Colon (tissue), 2 donors: ENCODE results near the gene SENP3.

ENCODE experiments used
- FAIRE-seq: peaks from 2 replicates; lab custom pipeline; 2012; peaks lifted over from hg19 to GRCh38; lab: Jason Lieb, UNC
- donor health status: control.
- donor health status: control.

SENP3 gene

DNA sequence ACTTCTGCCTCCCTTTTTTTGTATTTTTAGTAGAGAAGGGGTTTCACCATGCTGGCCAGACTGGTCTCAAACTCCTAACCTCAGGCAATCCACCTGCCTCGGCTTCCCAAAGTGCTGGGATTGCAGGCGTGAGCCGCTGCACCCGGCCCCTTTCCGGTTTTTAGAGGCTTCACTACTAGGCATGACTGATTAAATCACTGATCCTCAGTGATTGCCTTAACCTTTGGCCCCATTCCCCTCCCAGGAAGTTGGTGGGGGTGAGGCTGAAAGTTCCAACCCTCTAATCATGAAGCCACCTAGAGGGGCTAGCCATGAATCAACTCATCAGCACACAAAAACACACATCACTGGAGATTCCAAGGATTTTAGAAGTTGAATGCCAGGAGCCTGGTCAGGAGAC is 35.8 kb downstream of the SENP3 start:
- peak; percentile 28 for FAIRE-seq

DNA sequence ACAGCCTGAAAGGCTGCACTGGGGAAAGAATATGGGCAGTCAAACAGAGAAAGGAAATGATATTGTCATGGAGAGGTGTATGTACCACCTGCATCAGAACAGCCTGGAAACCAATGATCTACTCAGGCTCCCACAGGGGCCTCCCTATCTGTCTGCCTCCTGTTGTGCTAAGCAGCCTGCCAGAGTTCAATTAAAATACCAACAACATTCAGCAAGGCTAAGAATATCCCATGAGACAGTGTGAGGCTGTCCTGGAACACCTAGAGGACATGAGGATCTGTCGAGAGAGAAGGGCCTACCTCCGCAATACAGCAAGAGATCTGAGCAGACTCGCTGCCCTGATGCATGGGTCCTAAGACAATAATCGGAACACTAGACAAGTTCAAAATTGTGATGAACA is 44.6 kb downstream of the SENP3 start:
- FAIRE-seq: no peak

DNA sequence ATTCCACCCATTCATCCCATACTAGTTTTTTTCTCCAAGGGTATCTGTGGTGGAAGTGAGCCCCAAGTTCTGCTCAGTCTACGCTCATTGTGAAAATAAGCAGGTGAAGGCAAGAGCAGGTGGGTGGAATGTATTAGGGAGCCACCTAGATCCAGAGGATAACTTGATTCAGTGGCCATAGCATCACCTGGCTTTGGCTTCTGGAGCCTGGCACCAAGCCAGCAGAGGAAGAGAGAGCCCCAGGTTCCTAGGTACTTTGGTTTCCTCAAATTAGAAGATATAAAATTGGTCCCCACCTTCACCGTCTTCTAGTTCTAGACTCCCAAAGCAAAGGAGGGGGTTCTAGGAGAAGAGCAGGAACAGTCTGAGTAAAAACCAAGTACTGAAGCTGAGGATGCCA is 48.9 kb downstream of the SENP3 start:
- FAIRE-seq: no peak

DNA sequence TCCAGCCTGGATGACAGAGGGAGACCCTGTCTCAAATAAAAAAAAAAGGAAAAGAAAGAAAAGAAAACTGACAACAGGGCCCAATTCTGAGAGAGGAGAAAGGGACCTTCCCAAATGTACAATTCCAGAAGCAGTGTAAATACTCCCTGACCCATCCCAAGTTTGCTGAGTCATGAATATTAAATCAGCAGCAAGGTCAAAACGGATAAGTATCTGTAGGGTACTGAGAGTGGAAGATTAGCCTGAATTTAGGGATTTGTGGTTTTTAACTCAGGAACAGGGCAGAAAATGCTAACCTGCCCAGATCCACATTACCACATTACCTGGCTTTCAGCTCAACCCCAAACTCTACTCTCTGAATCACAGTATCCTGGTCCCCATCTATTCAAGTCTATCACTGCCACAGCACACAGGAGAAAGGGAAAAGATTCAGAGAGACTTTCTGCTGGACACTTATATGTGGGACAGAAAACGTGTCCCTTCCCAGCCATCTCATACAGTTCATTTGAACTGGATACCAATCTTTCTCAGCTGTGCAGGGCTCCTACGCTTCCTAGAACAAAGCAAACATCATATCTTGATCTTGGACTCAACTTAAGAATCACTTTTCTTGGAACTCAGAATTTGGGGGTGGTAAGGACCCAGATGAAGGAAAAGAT is 50.0 kb downstream of the SENP3 start:
- no peak for FAIRE-seq

DNA sequence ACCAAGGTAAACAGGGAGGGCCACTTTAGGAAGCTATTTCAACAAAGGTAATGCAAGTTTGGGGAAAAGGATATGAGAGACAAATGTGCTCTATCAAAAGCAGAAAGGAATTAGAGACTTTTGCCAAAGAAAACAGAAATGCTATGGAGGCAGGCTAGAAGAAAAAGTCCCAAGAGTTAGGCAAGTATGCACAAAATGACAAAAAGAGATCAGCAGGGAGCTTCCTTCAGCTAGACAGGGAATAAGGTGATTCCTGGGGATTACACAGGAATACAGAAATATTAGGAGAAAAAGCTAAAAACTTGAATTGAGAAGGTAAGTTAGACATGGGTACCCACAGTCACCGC is 50.5 kb downstream of the SENP3 start:
- no peak for FAIRE-seq

DNA sequence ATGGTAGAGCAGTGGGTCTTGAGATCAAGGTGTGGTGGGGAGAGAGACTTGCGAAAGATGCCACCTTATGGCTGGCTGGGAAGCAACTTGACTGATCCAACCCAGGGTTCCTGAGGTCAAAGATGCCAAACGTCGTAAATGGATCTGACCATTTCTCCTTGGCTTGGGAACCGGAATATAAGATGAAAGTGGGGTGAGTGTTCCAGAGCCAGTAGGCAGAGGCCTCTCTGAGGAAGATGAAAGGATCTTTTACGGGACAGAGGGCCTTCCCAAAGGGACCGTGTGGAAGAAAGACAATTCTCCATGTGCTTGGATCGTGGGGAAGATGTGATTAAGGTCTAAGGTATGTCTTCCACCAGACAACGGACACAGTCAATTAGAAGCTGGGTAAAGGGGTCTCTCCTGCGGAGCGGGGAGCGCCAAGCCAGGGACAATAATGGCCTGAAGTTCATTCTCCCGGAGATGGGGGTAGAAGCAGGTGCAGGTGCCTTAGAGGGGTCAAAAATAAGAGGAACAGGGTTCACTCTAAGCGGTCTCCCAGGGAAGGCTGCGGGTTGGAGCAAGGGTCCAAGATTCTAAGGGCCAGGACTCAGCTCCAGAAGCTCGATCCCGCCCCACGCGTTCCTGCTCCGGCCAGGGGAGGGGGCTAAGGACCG is 52.2 kb downstream of the SENP3 start:
- FAIRE-seq: no peak

DNA sequence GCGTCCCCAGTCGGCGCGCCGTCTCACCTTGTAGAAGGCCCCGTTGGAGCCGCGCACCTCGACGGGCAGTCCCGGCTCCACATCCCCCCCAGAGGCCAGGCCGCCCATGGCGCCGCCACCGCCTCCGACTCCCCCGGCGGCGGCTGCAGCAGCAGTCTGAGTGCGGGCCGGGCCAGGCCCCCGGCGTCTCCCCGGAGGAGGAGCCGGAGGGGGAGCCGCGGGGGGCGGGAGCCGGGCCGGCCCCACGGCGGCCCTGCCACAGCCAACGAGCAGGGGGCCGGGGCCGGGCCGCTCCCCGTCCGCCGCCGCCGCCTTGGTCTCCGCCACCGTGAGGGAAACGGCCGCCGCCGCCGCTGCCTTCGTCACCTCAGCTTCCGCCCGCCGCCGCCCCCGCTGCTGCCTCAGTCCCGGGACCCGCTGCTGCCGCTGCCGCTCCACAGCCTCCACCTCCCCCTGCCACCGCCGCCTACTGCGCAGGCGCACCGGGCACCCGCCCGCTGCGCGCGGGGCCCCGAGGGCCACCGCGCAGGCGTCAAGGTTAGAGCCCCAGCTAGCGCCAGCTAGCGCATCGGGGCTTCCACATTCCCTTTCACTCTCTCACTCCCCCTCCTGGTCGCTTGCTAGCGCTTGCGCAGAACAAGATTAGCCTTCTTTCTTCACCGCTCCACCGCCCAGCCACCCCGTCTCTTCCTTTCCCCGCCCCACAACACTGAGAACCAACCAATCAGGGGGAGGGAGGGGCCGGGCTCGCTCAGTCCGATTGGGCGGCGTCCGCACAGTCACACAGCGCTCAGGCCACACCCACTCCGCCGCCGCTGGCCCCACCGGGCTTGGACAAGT is 52.9 kb downstream of the SENP3 start, which contains the start of gene FXR2:
Gene FXR2 (minus strand): TSS at position 473 of the 840 bp plus-strand sequence. CDS start 365 bp downstream, at position 108.
- FAIRE-seq: peak; percentile 14

DNA sequence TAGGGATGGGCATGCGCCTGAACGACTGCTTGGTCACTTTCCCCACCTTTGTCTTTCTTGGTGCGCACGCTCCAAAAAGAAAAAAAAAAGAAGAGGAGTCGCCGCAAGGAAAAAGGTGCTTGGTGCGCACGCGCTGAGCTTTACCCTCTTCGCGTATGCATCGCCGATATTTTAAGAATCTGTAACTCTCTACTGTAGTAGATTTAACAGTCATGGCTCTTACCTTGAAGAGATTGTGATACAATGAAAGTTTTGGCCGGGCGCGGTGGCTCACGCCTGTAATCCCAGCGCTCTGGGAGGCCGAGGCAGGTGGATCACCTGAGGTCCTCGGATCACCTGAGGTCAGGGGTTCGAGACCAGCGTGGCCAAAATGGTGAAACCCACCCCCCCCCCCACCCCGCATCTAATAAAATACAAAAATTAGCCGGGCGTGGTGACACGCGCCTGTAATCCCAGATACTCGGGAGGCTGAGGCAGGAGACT is 53.6 kb downstream of the SENP3 start:
- FAIRE-seq: no peak

DNA sequence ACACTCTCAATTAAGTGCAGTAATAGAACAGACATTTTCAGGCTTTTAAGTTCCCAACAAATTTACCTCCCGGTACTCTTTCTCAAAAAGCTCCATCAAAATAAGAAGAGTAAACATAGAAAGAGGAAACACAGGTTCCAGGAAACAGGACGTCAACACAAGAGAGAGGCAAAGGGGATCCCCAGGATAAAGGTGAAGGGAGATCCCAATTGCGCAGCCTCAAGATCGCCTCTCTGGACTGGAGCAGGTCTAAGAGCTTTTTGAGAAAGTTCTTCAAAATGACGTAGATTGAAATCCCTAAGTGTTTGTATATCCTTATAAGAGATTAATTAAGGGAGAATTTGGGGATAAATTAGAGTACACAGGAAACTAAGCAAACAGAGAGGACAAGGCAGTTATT is 56.9 kb downstream of the SENP3 start:
- no peak for FAIRE-seq

DNA sequence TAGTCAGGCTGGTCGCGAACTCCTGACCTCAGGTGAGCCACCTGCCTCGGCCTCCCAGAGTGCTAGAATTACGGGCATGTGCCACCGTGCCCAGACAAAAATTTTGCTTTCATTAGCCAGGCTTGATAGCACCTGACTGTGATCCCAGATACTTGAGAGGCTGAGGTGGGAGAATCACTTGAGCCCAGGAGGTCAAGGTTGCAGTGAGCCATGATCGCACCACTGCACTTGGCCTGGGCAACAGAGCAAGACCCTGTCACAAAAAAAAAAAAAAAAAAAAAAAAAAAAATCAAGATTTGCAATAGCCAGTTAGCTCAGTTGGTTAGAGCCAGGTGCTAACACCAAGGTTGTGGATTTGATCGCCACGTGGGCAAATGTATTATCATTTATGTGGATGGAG is 59.1 kb downstream of the SENP3 start:
- FAIRE-seq: no peak
